Measurements from ENCODE around the gene SCNN1A.

SCNN1A gene

DNA sequence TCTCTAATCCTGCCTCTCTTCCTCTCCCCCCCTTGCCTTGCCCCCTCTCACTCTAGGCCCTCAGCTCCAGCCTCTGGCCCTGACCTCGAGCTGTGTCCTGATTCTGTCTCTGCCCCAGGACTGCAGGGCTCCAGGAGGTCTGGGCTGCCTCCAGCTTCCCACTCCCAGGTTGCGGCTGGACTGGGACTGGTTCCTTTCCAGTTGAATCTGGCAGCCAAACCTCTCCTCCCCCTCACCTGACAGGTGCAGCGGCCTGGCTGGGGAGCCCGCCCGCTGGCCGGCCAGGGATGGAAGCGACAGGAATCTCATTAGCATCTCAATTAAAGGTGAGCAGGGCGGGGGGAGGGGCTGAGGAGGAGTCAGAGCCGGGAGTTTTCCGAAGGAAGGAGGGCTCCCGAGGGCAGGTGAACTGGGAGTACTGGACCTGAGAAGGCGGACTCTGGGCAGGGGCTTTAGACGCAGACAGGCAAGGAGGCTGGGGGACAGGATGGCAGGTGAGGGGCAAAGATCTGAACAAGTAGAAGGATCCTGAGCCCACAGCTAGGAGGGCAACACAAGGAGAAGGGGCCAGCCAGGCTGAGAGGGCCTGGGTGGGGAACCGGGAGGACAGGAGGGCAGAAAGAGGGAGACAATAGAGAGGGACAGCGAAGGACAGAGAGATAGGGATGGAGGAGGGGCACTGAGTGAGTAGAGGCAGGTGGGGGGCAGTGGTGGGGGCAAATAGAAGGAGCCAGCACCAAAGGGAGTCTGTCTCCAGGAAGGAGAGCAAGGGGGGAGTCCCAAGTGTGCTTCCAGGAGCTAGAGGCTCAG, at the start of gene SCNN1A:
SCNN1A (minus strand) TSS at position 295 of the 810 bp plus-strand sequence. CDS start 780 bp downstream, outside the sequence.
- DNase-seq (ENCODE audit: low read depth in 2 of 2) = no peak

- DNase-seq (ENCODE audit: low read depth in 2 of 2) = no peak
These were observed 49.5 kb upstream of the SCNN1A start for GRCh38 chr12:6424866-6425265.

GRCh38 chr12:6424008-6424347, 48.6 kb upstream of the SCNN1A start:
- DNase-seq (ENCODE audit: low read depth in 2 of 2) = no peak

GRCh38 chr12:6423267-6424007, 48.1 kb upstream of the SCNN1A start:
- peak in 1 of 2 experiments; percentile 65 for DNase-seq (ENCODE audit: low read depth in 2 of 2)

DNA sequence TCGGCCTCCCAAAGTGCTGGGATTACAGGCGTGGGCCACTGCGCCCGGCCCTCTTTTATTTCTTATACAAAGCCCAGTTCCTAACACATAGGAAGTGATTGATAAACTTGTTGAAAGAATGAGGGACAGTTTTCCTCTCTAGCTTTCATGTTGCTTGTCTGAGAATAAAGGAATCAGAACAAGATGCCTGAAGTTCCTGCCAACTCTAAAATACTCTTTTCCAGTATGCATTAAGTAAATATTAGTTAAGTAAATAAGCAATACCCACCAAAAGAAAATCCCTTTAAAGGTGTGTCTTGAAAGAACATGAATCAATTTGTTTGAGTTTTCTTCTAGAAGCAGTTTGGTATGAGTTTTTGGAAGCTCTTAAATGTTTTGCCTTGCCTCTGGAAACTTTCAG, 45.0 kb upstream of the SCNN1A start:
- no peak for DNase-seq (ENCODE audit: low read depth in 2 of 2)

- DNase-seq (ENCODE audit: low read depth in 2 of 2) = no peak
These were observed 43.4 kb upstream of the SCNN1A start for GRCh38 chr12:6418796-6419195.

DNA sequence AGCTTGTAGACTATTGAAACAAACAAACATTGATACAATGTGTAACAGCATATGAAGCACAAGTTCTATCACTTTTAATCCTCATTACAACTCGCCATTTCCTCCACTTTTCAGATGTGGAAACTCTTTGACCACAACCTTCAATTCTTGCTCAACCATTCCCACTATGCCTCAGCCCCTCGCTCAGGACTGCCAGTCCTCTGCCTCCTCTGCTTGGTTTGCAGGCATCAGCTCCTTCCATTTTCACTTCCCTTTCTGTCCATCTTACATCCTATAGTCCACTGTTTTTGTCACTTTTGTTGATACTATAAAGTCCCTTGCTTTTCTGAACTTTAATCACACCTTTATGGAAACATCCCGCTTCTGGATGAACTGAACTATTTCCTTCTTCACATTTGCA, 41.2 kb upstream of the SCNN1A start:
- no peak for DNase-seq (ENCODE audit: low read depth in 2 of 2)

- no peak for DNase-seq (ENCODE audit: low read depth in 2 of 2)
These were observed 32.0 kb upstream of the SCNN1A start for GRCh38 chr12:6407236-6407954.

DNA sequence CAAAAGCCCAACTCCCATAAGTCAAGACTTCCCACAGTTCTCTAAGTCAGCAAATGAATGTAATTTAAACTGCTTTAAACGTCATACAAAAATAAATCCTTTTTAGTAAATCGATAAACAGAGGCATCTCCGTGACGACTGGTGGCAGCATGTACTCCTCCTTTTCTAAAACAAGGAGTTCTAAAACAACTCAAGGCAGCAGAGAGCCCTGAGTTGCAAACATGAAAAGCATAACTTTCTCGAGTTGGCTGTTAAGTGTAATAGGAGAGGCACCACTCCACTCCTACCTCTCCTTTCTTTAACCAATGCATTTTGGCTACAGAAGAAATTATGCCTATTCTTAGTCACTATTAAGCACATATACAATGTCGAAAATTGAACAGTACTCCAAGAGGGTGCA, 30.6 kb upstream of the SCNN1A start:
- no peak for DNase-seq (ENCODE audit: low read depth in 2 of 2)

GRCh38 chr12:6404390-6404789, 29.0 kb upstream of the SCNN1A start:
- no peak for DNase-seq (ENCODE audit: low read depth in 2 of 2)

DNA sequence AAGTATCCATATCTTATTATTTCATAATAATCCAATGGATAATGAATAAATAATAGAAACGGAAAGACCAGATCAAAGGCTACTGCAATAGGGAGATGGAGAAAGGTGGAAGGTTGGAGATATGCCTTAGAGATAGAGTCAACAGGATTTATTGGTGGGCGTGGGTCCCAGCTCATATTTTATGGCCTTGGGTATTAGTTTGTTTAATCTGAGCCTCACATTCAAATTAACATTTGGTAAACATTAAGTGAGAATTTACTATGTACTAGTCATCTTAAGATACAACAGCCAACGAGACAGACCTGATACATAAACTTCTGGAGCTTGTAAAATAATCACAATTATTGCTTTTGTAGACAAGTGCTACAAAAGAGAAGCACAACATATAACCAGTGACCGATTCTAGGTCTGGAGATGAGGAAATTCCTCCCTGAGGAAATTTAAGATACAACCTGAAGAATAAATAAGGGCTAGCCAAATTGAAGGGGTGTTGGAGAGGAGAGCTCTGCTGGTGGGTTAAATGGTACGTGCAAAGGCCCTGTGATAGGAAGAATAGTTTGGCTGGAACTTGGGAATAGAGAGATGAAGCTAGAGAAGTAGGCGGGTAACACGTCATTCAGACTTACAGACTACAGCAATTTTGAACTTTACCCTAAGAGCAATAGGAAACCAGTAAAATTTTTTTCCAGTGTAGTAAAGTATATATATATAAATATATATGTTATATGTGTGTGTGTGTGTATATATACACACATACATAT, 24.7 kb upstream of the SCNN1A start:
- DNase-seq (ENCODE audit: low read depth in 2 of 2) = no peak

- no peak for DNase-seq (ENCODE audit: low read depth in 2 of 2)
These were observed 20.7 kb upstream of the SCNN1A start for GRCh38 chr12:6396031-6396430.

DNA sequence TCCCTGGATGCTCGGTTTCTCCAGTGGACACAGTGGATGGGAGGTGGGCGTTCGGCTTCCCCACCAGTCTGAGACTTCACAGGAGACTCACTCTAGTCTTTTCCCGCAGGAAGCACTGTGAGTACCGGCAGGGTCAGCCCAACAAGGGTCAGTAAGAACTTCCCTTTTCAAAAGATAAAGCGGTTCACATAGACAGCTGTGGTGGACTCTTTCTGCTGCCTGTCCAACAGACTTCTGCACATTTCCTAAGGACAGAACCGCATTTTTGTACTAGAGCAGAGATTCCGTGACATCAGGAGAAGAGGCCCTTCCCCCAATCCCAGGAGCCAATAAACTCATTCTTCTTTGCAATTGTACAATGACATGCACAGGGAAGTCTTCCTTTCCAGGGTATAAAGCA, 19.0 kb upstream of the SCNN1A start:
- DNase-seq (ENCODE audit: low read depth in 2 of 2) = no peak

- DNase-seq (ENCODE audit: low read depth in 2 of 2) = no peak
These were observed 17.7 kb upstream of the SCNN1A start for GRCh38 chr12:6393109-6393508.

DNA sequence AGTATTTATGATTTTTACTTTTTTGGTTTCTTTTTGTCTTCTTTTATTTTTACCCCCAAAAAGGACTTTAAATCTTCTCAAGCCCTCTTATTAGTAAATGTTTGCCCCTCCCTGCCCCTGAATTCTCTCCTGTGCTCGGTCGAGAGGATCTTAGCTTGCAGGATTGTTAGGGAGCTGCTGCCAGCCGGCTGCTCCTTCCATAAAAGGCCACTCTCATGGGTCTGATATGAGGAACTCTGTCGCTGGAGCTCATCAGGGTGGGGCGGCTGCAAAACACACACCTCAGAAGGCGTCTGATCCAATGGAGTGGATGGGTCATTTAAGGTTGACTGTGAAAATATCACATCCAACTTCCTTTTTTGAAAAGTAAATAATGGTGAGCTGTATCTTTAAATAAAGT, 17.1 kb upstream of the SCNN1A start:
- no peak for DNase-seq (ENCODE audit: low read depth in 2 of 2)

GRCh38 chr12:6391013-6391412, 15.7 kb upstream of the SCNN1A start:
- no peak for DNase-seq (ENCODE audit: low read depth in 2 of 2)

DNA sequence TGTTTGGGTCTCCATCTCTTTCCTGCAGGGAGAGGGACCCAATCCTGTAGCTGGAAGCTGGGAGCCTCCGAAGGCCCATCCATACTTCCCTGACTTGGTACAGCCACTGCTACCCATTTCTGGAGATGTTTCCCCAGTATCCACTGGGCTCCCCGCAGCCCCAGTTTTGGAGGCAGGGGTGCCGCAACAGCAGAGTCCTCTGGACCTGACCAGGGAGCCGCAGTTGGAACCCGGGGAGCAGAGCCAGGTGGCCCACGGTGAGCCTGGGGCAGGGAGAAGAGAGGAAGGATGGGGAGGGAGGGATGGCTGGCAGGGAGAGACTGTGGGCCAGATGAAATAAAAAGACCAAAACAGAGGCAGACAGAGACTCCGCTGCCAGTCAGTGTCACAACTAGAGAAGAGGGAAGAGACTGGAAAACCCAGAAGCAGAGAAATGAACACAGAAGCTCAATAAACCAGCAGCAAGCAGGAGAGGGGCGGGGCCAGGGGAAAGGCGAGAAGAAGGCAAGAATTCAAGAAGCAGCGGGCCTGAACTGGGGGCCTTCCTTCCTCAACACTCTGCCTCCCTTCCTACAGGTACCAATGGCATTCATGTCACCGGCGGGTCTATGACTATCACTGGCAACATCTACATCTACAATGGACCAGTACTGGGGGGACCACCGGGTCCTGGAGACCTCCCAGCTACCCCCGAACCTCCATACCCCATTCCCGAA, 14.9 kb upstream of the SCNN1A start:
- DNase-seq (ENCODE audit: low read depth in 2 of 2) = no peak

GRCh38 chr12:6387541-6387940, 12.2 kb upstream of the SCNN1A start:
- no peak for DNase-seq (ENCODE audit: low read depth in 2 of 2)

DNA sequence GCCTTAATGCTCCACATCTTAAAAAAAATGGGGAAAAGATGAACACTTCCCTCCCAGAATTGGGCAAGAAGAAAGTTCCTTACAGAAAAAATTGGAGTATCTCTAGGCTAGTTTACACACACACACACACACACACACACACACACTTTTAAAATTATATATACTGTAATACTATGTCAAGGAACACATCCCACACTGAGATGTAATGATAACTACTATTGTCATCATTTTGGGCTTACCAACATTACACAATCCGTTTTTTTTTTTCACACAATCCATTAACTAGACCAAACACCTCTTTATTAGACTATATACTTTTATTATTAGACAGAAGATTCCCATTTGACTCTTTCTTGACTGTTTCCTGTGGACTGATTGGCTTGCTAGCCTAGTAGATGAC, 11.1 kb upstream of the SCNN1A start:
- no peak for DNase-seq (ENCODE audit: low read depth in 2 of 2)

- DNase-seq (ENCODE audit: low read depth in 2 of 2) = no peak
These were observed 10.7 kb upstream of the SCNN1A start for GRCh38 chr12:6386038-6386437.

Data from stimulated activated CD4-positive, alpha-beta T cell treated with anti-CD3 and anti-CD28 coated beads, Interleukin-12 subunit alpha, Interleukin-12 subunit beta, amount 100 ng/mL, for 24 hours (primary cell).